HCT116 (cell line): ENCODE measurements around the gene AXL.

ENCODE experiments used
- ATF3 ChIP-seq: IDR thresholded peaks from 2 replicates; pipeline ENCODE4 v1.6.1; 2012
- CEBPB ChIP-seq: IDR thresholded peaks from 2 replicates; pipeline ENCODE4 v1.6.1; 2012; ENCODE audit warnings: low read depth
- CTCF ChIP-seq, 3 experiments: fragments of 200-600 bp in 1 of 3; sonication (generic) in 1 of 3; IDR thresholded peaks in 2 of 3; conservative IDR thresholded peaks in 1 of 3; 2 replicates each; pipeline ENCODE4 v1.5.1; 2012 to 2017; ENCODE audit warnings: low read depth in 2 of 3, low read length in 2 of 3, antibody characterized with exemption in 1 of 3, borderline replicate concordance in 1 of 3, control low read depth in 1 of 3, mild to moderate bottlenecking in 1 of 3, mixed read lengths in 1 of 3, mixed run types in 1 of 3, moderate library complexity in 1 of 3; ENCODE audit not compliant: insufficient read depth in 1 of 3
- EZH2 ChIP-seq: fragments of 200-600 bp; sonication (generic); IDR thresholded peaks from 2 replicates; pipeline ENCODE4 v1.6.1; 2017; ENCODE audit warnings: antibody characterized with exemption, mixed run types
- FOSL1 ChIP-seq: IDR thresholded peaks from 2 replicates; pipeline ENCODE4 v1.6.1; 2012; ENCODE audit warnings: low read depth
- MAX ChIP-seq: IDR thresholded peaks from 2 replicates; pipeline ENCODE4 v1.6.1; 2012
- POLR2A ChIP-seq: IDR thresholded peaks from 2 replicates; pipeline ENCODE4 v1.7.0; 2011; ENCODE audit warnings: borderline replicate concordance; ENCODE audit not compliant: insufficient read depth, insufficient read length; ENCODE audit errors: extremely low read depth
- RAD21 ChIP-seq: IDR thresholded peaks from 2 replicates; pipeline ENCODE4 v1.6.1; 2012; ENCODE audit warnings: low read depth, mild to moderate bottlenecking
- REST ChIP-seq: IDR thresholded peaks from 2 replicates; pipeline ENCODE4 v1.6.1; 2012; ENCODE audit warnings: low read depth
- SIN3A ChIP-seq: IDR thresholded peaks from 2 replicates; pipeline ENCODE4 v1.6.1; 2012; ENCODE audit warnings: low read depth
- SP1 ChIP-seq: IDR thresholded peaks from 2 replicates; pipeline ENCODE4 v1.6.1; 2012; ENCODE audit warnings: low read depth
- TCF7L2 ChIP-seq: IDR thresholded peaks from 2 replicates; pipeline ENCODE4 v1.7.0; 2011; ENCODE audit warnings: borderline replicate concordance, inconsistent platforms; ENCODE audit not compliant: insufficient read depth, insufficient read length; ENCODE audit errors: extremely low read depth
- YY1 ChIP-seq: IDR thresholded peaks from 2 replicates; pipeline ENCODE4 v1.6.1; 2011; ENCODE audit warnings: low read length, low read depth, moderate library complexity, mild to moderate bottlenecking; ENCODE audit not compliant: insufficient replicate concordance; ENCODE audit errors: extremely low read depth

- TF ChIP-seq EZH2: no peak
- TF ChIP-seq POLR2A: peak; percentile 73
- no peak for TF ChIP-seq CTCF (IDR thresholded peaks at IDR 0.05 in 2 of 3, conservative IDR thresholded peaks at IDR 0.05 in 1 of 3; ENCODE audit: borderline replicate concordance in 1 of 3, insufficient read depth in 1 of 3, low read depth in 2 of 3, low read length in 2 of 3)
- no peak for TF ChIP-seq ATF3
- no peak for TF ChIP-seq YY1
- no peak for TF ChIP-seq REST
- 0 out of 2 replicates have a peak, but pooled peaks have one; percentile 31 for TF ChIP-seq SIN3A
- no peak for TF ChIP-seq TCF7L2
- TF ChIP-seq RAD21: no peak
- no peak for TF ChIP-seq SP1
- TF ChIP-seq FOSL1: no peak
- no peak for TF ChIP-seq CEBPB
- TF ChIP-seq MAX: no peak; the same call in 1 of the 2 replicates
Measured at GRCh38 chr19:41263042-41263849, 44.2 kb downstream of the AXL start.
